NB4 (cell line): ENCODE results near the gene UBR3.
"Not testable (repeated sequence)": the region's sequence is repeated elsewhere in the genome, so short reads cannot be mapped to it uniquely, and the experiment has no call there.

Experiments used
- DNase-seq: peaks from one replicate; pipeline ENCODE4 v3.0.0; 2010; ENCODE audit warnings: low read depth
- H3K4me3 ChIP-seq: one replicate; pipeline ENCODE4 v1.5.1; 2011; ENCODE audit warnings: mild to moderate bottlenecking, low read depth, low read length, moderate library complexity
- MAX ChIP-seq: IDR thresholded peaks from 2 replicates; pipeline ENCODE4 v1.6.1; 2011; ENCODE audit warnings: low read depth, low read length
- MYC ChIP-seq: IDR thresholded peaks from 2 replicates; pipeline ENCODE4 v1.6.1; 2011; ENCODE audit warnings: low read depth, low read length
- POLR2A ChIP-seq: IDR thresholded peaks from 2 replicates; pipeline ENCODE4 v1.6.1; 2011; ENCODE audit warnings: mild to moderate bottlenecking; ENCODE audit not compliant: insufficient read length; ENCODE audit errors: extremely low read depth
- TF ChIP-seq, protein P1 (sequence below): IDR thresholded peaks from one replicate; pipeline ENCODE4 v1.5.1; 2012; ENCODE audit warnings: low read depth, low read length

The UBR3 gene

GRCh38 chr2:169955940-169956339 lies 128.7 kb downstream of the UBR3 start:
- DNase-seq: no peak
- TF ChIP-seq POLR2A (no peak), MYC (no peak), MAX (no peak)
- TF ChIP-seq, protein P1, sequence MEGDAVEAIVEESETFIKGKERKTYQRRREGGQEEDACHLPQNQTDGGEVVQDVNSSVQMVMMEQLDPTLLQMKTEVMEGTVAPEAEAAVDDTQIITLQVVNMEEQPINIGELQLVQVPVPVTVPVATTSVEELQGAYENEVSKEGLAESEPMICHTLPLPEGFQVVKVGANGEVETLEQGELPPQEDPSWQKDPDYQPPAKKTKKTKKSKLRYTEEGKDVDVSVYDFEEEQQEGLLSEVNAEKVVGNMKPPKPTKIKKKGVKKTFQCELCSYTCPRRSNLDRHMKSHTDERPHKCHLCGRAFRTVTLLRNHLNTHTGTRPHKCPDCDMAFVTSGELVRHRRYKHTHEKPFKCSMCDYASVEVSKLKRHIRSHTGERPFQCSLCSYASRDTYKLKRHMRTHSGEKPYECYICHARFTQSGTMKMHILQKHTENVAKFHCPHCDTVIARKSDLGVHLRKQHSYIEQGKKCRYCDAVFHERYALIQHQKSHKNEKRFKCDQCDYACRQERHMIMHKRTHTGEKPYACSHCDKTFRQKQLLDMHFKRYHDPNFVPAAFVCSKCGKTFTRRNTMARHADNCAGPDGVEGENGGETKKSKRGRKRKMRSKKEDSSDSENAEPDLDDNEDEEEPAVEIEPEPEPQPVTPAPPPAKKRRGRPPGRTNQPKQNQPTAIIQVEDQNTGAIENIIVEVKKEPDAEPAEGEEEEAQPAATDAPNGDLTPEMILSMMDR: no peak
- no peak overlapping the region for H3K4me3 ChIP-seq

DNA sequence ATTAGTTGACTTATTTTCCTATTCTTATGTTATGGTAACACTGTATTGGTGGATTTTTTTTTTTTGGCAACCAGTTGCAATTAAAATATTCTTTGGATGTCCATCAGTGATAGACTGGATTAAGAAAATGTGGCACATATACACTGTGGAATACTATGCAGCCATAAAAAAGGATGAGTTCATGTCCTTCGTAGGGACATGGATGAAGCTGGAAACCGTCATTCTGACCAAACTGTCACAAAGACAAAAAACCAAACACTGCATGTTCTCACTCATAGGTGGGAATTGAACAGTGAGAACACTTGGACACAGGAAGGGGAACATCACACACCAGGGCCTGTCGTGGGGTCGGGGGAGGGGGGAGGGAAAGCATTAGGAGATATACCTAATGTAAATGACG lies 130.0 kb downstream of the UBR3 start:
- not testable (repeated sequence) for DNase-seq, H3K4me3 ChIP-seq

GRCh38 chr2:169961911-169962310 lies 134.7 kb downstream of the UBR3 start:
- H3K4me3 ChIP-seq: no peak overlapping the region
- peak; percentile 81 for DNase-seq
- TF ChIP-seq POLR2A: no peak
- TF ChIP-seq MYC: no peak
- no peak for TF ChIP-seq MAX
- TF ChIP-seq, protein P1: no peak

- no peak overlapping the region for H3K4me3 ChIP-seq
- no peak for DNase-seq
- TF ChIP-seq, protein P1: no peak
- no peak for TF ChIP-seq MYC
- no peak for TF ChIP-seq POLR2A
- TF ChIP-seq MAX: no peak
Observed at GRCh38 chr2:169963786-169964185, 136.5 kb downstream of the UBR3 start.

DNA sequence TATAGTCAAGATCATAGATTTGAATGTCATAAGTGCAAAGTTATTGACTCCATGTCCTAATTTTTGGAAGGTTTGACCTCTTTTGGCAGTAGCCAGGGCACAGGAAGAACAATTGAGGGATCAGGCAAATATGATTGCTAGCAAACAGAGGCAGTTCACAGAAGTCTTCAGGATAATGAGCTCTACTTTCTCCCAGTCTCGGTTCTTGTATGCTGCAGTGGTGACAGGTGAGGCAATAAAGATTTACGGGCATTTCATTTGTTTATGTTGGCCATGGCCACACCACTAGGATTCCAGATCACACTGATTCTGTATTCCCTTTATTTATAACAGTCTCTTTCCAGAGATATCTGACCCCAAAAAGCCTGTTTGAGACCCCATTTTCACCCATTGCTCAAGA lies 137.5 kb downstream of the UBR3 start:
- TF ChIP-seq MYC (no peak), MAX (no peak), POLR2A (no peak)
- no peak overlapping the region for H3K4me3 ChIP-seq
- DNase-seq: no peak

DNA sequence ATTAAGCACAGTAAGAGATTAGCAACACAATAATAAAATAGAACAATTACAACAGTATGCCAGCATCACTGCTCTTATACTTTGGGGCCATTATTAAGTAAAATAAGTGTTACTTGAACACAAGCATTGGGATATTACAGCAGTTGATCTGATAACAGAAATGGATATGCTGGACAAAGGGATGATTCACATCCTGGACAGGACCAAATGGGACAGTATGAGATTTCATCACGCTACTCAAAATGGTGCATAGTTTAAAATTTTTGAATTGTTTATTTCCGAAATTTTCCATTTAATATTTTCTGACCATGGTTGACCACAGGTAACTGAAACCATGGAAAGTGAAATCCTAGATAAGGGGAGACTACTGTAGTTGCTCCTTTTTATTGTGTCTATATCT lies 138.2 kb downstream of the UBR3 start:
- H3K4me3 ChIP-seq: no peak overlapping the region
- no peak for TF ChIP-seq MAX
- DNase-seq: no peak

- no peak overlapping the region for H3K4me3 ChIP-seq
- no peak for DNase-seq
- TF ChIP-seq MAX (no peak), MYC (no peak), POLR2A (no peak)
- TF ChIP-seq, protein P1: no peak
Observed at GRCh38 chr2:169966454-169966853, 139.2 kb downstream of the UBR3 start.
